PFSK-1 (cell line): ENCODE data around the gene SRMS.

Experiments used
- POLR2AphosphoS5 ChIP-seq: IDR thresholded peaks from 2 replicates; pipeline ENCODE4 v1.6.1; 2012; ENCODE audit warnings: low read depth, mild to moderate bottlenecking, control low read depth, low read length, moderate library complexity
- REST ChIP-seq, 2 experiments: IDR thresholded peaks; 2 replicates each; pipeline versions ENCODE4 v1.6.1 to v1.8.0; 2011 to 2012; ENCODE audit warnings: low read depth in 2 of 2, low read length in 2 of 2, control low read depth in 1 of 2, inconsistent platforms in 1 of 2, mild to moderate bottlenecking in 1 of 2, moderate library complexity in 1 of 2; ENCODE audit not compliant: insufficient read depth in 1 of 2

DNA sequence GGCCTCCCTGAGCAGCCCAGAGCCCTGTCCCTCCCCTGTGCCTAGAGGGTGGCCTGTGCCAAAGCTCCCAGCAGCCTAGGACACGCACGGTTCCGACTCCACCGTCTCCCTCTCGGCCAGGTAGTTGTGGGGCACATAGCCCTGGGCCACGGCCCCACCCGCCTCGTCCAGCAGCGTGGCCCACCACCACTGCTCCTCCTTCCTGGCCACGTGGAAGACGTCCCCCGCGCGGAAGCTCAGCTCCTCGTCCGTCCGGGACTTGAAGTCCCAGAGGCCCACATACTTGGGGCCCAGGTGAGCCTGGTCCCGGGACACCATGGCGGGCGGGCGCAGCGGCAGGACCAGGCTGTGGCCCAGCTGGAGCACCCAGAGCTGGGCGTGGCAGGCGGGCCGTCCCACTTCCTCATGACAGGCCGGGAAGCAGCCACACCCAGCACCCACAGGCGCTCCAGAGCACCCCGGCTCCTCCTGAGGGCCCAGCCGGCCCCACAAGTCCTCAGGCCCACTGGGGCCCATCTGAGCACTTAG lies 10.5 kb downstream of the SRMS start, which contains the start of gene PTK6:
- no peak for TF ChIP-seq REST (IDR thresholded peaks at IDR 0.05; ENCODE audit: insufficient read depth in 1 of 2, low read depth in 2 of 2, low read length in 2 of 2)
- no peak for TF ChIP-seq POLR2AphosphoS5
